GM21825 (cell line): Measurements from ENCODE around the gene FBXL13.
"Not testable (repeated sequence)": the region's sequence is repeated elsewhere in the genome, so short reads cannot be mapped to it uniquely, and the experiment has no call there.

Experiments used
- ATAC-seq: cut with Tn5 transposase; IDR thresholded peaks from one replicate; pipeline ENCODE4 v1.9.1; 2021; ENCODE audit warnings: mild to moderate bottlenecking, moderate library complexity; ENCODE audit not compliant: unreplicated experiment

FBXL13 gene

DNA sequence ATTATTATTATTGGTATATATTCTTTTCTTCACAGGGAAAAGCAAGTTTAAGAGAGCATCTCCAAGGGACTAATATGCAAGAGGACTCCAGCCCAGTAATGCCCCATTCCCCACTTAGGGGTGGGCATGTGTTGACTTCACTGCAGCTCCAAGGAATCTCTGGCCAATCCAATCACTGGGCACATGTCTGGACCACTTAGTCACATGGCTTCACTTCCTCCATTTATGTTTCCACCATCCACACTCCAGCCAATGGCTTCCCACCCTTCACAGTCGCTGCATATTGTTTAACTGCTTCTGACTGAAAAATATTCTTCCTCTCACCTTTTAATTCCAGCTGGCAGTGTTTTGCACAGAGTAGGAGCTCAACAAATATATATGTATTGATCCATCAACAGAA, 43.6 kb downstream of the FBXL13 start:
- ATAC-seq: no peak

DNA sequence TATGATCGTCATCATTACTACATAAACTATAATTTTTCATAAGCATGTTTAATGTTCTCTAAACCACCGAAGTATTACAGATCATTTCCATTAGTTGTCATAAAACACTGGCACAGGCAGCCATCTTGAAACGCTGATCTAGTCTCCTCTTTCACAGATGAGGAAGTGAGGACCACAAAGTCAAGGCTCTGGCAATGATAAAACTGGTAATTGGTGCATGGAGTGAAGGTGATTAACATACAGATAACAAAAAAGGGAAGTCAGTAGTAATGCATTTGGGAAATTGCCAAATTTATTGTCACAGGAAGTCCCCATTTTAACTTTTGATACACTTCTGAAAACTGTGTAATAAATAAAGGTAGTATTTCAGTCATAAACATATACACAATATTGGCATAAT, 49.3 kb downstream of the FBXL13 start:
- no peak for ATAC-seq

DNA sequence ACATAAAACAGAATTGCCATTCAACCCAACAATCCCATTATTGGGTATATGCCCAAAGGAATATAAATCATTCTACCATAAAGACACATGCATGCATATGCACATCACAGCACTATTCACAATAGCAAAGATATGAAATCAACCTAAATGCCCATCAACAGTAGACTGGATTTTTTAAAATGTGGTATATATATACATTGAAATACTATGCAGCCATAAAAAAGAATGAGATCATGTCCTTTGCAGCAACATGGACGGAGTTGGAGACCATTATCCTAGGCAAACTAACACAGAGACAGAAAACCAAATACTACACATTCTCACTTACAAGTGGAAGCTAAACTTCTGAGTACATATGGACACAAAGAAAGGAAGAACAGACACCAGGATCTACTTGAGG, 51.0 kb downstream of the FBXL13 start:
- not testable (repeated sequence) for ATAC-seq

DNA sequence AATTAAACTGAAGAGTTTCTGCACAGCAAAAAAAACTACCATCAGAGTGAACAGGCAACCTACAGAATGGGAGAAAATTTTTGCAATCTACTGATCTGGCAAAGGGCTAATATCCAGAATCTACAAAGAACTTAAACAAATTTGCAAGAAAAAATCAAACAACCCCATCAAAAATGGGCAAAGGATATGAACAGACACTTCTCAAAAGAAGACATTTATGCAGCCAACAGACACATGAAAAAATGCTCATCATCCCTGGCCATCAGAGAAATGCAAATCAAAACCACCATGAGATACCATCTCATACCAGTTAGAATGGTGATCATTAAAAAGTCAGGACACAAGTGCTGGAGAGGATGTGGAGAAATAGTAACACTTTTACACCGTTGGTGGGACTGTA, 53.1 kb downstream of the FBXL13 start:
- ATAC-seq: not testable (repeated sequence)

DNA sequence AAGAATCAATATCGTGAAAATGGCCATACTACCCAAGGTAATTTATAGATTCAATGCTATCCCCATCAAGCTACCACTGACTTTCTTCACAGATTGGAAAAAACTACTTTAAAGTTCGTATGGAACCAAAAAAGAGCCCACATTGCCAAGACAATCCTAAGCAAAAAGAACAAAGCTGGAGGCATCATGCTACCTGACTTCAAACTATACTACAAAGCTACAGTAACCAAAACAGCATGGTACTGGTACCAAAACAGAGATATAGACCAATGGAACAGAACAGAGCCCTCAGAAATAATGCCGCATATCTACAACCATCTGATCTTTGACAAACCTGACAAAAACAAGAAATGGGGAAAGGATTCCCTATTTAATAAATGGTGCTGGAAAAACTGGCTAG, 53.7 kb downstream of the FBXL13 start:
- ATAC-seq: not testable (repeated sequence)

DNA sequence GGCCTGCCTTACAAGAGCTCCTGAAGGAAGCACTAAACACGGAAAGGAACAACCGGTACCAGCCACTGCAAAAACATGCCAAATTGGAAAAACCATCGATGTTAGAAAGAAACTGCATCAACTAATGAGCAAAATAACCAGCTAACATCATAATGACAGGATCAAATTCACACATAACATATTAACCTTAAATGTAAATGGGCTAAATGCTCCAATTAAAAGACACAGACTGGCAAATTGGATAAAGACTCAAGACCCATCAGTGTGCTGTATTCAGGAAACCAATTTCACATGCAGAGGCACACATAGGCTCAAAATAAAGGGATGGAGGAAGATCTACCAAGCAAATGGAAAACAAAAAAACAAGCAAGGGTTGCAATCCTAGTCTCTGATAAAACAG, 56.3 kb downstream of the FBXL13 start:
- ATAC-seq: not testable (repeated sequence)

DNA sequence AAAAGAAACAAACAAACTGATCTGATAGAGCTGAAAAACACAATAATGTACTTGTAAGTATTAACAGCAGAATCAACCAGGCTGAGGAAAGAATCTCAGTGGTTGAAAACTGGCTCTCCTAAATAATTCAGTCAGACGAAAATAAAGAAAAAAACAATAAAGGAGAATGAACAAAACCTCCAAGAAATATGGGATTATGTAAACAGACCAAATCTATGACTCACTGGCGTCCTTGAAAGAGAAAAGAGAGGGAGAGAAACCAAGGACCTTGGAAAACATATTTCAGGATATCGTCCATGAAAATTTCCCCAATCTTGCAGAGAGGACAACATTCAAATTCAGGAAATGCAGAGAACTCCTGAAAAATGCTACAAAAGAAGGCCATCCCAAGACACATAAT, 62.9 kb downstream of the FBXL13 start:
- ATAC-seq: no peak

DNA sequence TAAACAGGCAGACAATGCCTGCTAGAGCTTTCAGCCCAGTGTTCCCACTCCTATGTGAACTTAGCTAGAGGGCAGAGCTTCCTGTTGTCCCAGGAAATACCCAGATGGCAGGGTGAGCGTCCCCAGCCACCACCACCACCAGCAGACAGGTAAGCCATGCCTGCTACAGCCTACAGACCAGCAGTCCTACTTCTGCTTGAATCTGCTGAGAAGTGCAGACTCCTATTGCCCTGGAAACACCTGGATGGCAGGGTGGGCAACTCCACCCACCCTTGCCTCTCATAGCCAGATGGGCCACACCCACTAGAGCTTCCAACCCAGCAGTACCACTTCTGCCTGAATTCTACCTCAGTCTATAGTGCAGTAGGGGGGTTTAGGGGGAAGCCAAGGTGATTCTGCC, 64.4 kb downstream of the FBXL13 start:
- ATAC-seq: no peak

DNA sequence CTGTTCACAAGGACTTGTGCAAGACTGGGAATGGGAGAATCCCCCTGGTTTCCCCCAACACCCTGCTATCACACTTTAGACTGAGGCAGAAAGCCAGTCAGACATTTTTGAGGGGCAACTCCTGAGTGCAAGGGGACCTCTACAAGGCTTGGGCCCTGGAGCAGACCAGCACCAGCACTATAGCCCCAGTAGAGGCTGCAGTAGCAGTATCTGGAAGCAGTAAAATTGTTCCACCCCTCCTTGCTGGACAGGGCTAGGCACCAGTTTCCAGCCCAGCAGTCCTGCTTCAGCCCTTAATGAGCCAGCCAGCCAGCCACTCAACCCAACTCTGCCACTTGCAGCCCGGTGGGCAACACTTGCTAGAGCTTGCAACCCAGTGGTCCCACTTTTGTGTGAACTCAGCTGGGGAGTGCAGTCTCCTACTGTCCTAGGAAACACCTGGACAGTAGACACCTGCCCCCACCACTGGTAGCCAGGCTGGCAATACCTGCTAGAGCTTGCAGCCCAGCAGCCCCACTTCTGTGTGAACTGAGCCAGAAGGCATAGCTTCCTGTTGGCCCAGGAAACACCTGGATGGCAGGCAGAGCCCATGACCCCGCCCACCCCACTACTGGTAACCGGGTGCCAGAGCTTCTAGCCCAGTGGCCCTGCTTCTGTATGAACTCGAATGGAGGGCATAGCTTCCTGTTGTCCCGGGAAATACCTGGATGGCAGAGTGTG, 65.0 kb downstream of the FBXL13 start:
- ATAC-seq: no peak

DNA sequence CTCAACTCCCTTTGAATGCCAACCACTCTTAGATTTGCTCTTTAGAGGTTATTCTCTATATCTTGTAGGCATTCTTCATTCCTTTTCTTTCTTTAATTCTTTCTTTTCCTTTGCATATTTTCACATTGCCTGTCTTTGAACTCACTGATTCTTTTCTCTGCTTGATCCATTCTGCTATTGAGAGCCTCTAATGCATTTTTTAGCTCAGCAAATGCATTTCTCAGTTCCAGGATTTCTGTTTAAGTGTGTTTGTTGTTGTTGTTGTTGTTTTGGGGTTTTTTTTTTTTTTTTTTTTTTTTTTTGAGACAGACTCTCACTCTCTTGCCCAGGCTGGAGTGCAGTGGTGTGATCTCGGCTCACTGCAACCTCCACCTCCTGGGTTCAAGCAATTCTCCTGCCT, 71.6 kb downstream of the FBXL13 start:
- no peak for ATAC-seq

DNA sequence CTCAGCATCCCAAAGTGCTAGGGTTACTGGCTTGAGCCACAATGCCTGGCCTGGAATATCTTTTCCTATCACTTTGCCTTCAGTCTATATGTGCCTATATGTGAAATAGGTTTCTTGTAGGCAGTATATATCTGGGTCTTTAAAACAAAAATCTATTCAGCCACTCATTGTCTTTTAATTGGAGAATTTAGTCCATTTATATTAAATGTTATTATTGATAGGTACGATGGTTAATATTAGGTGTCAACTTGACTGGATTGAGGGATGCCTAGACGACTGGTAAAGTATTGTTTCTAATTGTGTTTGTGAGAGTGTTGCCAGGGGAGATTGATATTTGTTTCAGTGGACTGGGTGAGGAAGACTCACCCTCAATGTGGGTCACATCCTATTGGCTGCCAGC, 73.4 kb downstream of the FBXL13 start:
- no peak for ATAC-seq

DNA sequence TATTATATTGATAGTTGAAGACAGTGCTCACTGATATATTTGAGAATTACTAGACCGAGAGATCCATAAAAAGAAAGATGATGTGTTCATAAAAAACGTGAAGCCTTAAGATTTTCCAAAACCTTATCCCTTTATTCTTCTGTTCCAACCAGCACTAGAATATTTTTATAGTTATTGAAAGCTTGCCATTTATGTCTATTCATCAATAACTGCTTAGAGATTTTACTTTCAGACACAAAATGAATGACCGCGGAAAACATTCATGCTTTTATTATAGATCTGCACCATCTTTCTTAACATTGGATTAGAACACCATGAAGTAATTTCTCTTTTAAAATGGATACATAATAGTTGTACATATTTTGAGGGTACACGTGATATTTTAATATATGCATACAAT, 77.6 kb downstream of the FBXL13 start:
- no peak for ATAC-seq

DNA sequence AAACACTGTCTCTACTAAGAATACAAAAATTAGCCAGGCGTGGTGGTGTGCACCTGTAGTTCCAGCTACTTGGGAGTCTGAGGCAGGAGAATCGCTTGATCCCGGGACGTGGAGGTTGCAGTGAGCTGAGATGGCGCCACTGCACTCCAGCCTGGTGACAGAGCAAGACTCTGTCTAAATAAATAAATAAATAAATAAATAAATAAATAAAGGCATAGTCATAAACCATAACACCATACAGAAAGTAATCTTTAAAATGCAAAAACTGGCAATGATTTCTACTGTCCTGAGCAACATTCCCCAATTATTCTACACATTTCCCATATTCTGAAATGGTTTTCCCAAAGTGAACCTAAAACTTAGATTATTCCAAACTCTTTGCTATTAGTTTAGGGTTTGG, 79.0 kb downstream of the FBXL13 start:
- ATAC-seq: not testable (repeated sequence)

DNA sequence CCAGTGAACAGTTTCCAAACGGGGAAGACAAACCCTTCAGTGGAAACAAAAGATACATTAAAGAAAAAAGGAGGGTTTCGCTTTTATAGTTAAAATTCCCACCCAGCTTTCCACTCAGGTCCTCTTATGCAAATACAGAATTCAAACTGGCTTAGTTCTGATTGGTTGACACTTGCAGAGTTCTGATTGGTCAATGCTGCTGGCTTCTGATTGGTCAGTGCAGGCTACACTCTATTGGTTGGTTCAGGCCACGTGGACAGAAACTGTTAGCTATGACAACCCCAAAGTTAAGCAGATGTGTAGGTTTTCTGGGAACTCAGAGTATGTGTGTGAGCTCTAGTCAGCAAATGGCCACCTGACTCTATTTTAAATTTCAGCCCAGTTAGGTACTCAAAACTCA, 80.0 kb downstream of the FBXL13 start:
- no peak for ATAC-seq

DNA sequence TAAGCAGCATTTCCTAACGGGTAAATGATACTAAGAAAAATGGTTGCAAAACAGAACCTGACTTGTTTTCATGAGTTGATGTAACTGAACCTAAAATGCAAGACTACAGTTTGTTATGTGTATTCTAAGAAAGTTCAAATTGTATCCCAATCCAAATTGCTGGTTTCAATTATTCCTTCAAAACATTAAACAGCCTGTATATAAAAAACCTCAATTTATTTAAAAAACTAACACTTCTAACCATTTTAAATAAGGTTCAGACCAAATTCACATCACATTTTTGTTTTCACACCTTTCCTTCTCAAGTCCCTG, 80.9 kb downstream of the FBXL13 start:
- no peak for ATAC-seq

DNA sequence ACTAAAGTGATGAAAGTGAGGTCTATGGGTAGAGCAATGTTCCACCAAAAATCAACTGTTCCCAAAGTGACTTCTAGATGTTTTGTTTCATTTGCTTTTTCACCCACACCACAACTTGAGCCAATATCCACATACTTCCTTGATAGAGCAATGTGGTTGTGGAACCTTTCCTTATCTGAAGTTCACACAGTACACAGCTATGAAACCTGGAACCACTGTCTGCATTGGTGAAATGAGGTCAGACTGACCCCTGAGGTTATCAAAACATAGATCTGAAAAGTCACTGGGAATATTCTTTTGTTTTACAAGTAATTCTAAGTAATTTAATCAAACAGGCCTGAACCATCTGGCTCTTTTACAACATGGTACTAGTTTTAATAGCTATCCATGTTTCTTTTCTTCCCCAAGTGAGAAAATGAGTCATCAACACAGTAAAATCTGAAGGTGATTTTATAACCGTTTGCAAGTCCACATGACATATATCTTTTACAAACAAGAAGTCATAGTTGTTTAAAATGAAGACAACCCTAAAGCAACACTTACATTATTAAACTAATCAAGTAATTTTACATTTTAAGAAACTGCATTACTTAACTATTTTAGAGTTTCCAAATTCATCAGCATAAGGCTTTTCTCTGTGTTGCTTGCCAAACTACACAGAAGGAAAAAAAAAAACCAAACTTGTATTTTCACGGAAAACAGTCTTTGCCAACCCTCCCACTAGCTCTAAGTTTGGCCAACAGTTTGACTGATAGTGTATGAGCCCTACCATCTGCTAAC, 81.5 kb downstream of the FBXL13 start:
- no peak for ATAC-seq

DNA sequence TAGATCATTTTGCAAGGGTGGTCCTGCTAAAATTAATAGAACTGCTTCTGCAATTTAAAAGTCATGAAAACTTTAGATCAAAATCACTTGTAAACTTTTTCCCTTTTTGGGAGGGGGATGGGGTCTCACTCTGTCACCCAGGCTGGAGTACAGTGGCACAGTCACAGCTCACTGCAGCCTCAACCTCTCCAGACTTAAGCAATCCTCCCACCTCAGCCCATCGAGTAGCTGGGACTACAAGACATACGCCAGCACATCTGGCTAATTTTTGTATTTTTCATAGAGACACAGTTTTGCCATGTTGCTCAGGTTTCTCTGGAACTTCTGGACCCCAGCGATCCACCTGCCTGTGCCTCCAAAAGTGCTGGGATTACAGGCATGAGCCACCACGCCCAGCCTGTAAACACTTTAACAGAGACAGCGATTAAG, 82.1 kb downstream of the FBXL13 start:
- ATAC-seq: no peak

DNA sequence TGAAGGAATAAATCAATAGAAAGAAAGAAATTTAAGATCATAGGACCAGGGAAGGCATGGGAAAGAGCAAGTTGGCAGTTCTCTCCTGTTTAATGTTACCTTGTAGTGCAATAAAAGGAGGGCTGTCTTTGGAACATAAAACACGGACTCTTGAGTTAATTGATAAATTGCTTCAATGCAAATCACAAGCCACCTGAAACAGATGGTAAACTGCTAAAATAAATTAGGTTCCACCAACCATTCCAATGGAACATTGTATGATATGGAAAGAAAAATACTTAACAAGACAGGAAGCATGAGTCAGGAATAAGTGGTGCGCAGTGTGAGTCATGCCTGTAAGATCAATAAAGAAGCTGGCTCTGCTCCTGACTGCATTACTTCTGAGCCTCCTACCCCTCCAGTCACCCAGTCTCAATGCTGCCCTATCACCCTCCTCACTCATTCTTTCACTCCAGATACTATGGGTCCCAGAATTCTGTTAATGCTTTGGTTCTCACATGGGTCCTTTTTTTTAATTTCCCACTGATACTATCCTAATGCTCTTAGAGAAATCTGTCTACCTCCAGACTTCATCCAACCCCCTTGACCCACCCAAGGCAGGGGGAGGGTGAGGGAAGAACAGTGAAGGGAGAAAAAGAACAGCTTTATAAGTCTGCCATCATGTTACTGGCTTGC, 82.9 kb downstream of the FBXL13 start:
- ATAC-seq: no peak

DNA sequence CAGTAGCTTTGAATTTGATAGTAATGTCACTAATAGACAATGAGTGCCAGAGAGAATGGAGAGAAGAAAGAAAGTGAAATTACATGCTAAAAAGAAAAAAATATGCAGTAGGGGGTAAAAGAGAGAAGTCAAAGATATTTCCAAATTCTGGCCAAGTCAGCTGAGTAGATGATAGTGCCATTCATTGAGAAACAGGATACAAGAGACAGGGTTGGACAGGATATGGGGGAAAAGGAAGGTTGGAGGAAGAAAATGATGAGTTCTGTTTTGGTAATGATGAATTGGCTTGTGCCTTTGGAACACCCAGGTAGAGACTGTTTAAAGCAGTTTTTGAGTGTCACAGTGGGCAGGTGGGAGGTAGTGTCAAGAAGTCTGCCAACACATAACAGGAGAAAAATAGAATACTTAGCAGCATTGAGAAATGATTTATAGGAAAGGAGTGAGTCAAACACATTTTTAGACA, 83.5 kb downstream of the FBXL13 start:
- ATAC-seq: no peak

DNA sequence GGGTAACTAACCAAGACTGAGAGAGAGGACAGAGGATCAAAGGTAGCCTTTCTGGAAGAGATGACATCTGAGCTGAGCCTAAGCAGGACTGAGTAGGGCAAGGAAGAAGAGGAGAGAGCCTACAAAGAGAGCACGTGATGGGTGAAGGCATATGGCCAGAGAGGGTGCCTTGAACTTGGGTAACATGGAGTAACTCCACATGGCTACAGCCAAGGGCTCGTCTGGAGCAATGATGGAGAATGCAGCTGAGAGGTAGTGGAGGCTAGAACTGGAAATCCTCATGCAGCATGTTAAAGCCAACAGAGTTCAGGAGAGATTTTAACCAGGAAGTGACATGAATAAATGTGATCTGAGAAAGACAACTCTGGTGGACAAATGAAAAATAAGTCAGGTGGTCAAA, 84.0 kb downstream of the FBXL13 start:
- ATAC-seq: no peak

DNA sequence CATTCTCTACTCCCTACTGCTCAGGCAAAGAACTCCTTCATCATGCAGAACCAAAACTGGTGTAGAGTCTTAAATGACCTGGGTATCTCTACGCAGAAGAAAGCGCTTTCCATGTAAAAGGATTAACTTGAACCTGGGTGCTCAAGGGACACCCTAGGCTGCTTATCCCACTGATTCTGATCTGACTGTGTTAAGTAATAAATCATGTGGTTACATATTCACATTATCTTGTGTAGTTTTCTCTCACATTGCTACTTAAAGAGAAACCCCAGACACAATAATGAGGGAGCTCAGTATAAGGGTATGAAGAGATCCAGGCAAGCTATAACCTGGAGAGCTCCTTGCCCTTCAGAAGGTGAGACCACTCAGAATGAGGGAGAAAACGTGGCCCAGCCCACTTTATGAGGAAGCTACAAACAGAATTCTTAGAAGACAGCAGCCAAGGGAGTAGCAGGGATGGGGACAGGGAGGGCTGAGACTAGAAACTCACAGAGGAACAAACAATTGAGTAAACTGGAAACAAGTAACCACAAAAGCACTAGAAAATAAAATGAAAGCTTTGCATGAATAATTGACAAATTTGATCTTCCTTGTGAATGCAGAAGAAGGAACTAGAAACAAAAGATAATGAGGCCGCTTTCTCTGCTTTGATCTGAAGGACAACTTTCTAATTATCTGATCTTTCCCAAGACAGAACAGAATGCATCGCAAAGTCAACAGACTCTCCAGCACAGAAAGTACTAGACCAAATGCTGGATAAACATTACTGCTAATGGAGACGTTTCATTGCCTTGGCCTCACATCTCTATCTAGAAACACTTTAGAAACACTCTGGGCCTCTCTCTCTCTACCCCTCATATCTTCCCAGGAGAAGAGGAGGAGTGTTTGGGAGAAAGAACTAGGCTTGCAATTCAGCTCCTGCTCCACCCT, 85.7 kb downstream of the FBXL13 start:
- ATAC-seq: no peak
